ENCODE results near the gene SACM1L.

The SACM1L gene

GRCh38 chr3:45762647-45763302, 73.6 kb downstream of the SACM1L start:
- in situ Hi-C loops (cut with MboI; ENCODE audit: low sequenced_read_pairs) = no loop called here

- in situ Hi-C loops (cut with MboI; ENCODE audit: low sequenced_read_pairs) = no loop called here
Observed at GRCh38 chr3:45763303-45763675, 74.1 kb downstream of the SACM1L start.

GRCh38 chr3:45765266-45765851, 76.2 kb downstream of the SACM1L start:
- in situ Hi-C loops (cut with MboI; ENCODE audit: low sequenced_read_pairs) = no loop called here

GRCh38 chr3:45765958-45766357, 76.8 kb downstream of the SACM1L start:
- in situ Hi-C loops (cut with MboI; ENCODE audit: low sequenced_read_pairs) = no loop called here

DNA sequence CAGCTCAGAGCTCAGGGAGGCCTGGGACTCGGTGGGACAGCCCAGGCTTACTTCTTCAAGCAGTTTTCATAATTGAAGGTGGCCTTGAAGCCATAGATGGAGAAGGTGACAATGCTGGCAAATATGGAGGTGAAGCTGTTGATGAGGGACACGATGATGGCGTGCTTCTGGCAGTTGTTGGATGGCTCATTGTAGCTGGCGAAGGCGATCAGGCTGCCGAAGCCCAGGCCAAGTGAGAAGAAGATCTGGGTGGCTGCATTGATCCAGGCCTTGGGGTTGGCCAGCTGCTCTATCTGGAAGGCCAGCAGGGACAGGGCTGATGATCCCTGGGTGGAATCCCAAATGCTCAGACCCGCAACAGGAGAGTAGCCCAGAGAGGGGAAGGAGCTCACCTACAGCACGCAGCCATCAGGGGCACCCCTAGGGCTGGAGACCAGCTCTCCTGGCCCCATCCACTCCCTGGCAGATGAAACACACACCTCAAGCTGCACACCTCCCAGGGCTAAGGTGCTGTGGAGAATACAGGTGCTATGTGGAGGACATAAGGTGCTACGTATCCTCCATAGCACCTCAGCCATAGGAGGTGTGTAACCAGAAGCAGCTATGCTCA, 82.1 kb downstream of the SACM1L start:
- in situ Hi-C loops (cut with MboI; ENCODE audit: low sequenced_read_pairs) = no loop called here

DNA sequence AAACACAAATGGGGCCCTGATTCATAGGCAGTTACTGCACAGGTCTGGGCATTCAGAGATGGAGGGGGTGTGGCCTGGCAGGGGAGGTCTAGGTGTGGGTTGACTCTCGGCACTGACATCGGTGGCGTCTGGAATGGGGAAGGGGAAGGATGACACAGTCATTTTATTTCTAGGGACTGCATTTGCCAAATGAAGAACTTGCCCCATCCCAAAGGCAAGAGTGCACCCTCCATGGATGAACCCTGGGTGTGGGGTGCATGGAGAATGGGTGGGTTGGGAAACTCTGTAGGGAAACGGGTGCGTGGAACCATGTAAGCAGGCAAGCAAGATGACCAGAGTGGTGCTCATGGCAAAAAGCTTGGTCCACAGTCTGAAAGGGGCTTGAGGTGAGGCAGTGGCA, 82.6 kb downstream of the SACM1L start:
- in situ Hi-C loops (cut with MboI; ENCODE audit: low sequenced_read_pairs) = no loop called here

GRCh38 chr3:45772341-45773035, 83.3 kb downstream of the SACM1L start:
- in situ Hi-C loops (cut with MboI; ENCODE audit: low sequenced_read_pairs) = no loop called here

- in situ Hi-C loops (cut with MboI; ENCODE audit: low sequenced_read_pairs) = no loop called here
Observed at GRCh38 chr3:45773072-45773471, 83.9 kb downstream of the SACM1L start.

DNA sequence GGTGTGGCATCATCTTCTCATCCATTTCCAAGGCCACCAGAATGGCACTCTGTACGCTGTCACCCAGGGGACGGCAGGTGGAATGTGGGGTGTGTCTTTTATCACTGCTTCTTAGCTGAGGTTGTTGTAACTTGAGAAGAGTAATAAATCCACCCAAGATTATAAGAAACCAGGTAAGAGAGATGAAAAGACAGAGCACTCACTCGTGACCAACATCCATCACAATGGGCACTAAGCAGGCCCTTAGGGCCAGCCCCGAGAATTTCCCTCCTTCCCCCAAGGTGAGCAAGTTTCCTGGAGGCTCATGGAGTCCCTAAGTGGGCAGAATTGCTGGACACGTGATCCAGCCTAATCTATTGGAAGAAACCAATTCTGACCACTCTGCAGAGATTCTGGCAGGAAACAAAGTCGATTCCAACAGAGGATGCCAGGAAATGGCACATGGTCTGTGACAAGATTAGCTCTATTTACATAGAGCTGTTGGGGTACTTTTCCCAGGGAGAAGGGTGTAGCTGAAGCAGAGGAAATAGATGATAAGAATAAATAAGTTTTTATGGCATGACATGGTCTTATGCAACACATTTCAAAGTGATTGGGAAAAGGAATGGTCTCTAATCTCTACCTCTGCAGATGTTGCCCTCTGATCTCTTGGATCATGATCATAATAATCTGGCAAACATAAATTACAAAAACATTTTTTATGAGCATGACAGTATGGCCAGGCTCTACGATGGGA, 84.7 kb downstream of the SACM1L start:
- in situ Hi-C loops (cut with MboI; ENCODE audit: low sequenced_read_pairs) = no loop called here

DNA sequence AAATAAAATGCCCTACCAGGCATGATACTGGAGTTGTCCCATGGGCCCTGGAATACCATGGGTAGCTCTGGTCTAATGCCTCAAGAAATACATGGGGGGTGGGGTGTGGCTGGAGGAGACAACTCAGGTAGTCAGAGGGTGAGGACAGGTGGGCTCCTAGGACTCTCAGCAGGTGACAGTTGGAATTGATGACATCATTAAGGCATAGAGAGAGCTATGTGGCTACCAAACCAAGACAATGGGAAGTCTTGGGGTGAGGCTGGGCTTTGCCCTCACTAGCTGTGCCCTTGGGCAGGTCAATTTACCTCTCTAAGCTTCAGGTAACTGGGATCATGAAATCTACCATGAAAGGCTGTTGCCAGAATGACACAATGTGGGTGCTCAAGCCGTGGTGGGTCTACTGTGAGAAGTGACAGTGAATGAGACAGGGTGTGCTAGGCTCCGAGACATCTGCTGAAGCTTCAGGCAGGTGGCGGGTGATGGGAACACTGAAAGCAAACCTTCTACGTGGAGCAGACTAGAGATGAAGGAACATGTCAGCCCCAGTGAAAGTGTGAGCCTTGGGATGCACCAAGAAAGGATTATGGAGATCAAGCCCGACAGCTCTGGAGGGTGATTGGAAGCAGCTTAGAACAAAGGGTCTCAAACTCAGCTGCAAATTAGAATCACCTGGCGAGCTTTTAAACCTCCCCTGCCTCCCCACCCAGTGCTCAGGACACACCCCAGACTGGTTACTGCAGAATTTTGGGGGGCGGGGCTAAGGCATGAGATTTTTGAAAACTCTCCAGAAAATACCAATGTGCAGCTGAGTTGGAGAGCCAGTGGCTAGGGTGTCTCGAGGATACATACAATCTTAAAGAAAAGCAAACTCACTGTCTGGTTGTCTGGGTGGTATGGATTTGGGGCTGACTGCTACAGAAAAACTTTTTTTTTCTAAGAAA, 85.7 kb downstream of the SACM1L start:
- in situ Hi-C loops (cut with MboI; ENCODE audit: low sequenced_read_pairs) = no loop called here

GRCh38 chr3:45775571-45776300, 86.5 kb downstream of the SACM1L start:
- in situ Hi-C loops (cut with MboI; ENCODE audit: low sequenced_read_pairs) = no loop called here

DNA sequence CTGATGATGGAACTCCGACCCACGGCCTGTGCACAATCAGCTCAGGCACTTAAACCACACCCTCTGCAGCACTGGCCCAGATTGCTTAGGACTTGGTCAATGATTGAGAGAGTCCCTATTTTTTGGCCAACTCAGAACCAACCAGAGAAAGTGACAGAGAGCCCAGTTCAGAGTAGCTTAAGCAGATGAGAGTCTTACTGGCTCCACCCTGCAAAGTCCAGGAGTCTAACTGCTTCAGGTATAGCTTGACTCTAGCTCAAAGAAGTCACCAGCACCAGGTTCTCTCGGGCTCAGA, 87.1 kb downstream of the SACM1L start:
- in situ Hi-C loops (cut with MboI; ENCODE audit: low sequenced_read_pairs) = no loop called here

- in situ Hi-C loops (cut with MboI; ENCODE audit: low sequenced_read_pairs) = no loop called here
Observed at GRCh38 chr3:45776611-45777010, 87.4 kb downstream of the SACM1L start.

DNA sequence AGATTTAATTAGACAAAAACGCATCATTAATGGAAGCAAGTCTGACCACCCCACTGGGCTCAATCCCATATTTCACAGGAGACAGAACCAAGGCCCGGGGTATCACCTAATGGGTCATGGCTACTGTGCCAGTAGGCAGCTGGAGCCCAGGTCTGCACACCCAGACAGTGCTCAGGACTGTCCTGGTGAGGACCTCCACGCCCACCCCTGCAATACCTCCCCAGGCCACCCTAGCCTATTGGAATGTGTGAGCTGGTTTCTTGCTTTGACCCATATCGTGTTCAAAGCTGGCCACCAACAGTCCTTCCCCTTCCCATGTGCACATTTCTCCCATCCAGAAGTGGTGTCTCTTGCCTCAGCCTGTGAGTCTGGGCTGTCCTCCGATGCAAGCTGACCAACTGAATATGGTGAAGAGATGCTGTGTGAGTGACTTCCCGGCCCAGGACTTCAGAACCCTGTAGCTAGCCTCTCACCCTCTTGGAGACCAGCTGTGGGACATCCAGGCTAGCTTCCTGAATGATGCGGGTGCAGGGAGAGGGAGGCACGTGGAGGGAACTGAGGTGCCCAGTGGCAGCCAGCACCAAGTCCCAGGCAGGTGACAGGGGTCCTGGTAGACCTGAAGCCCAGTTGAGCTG, 88.0 kb downstream of the SACM1L start:
- in situ Hi-C loops (cut with MboI; ENCODE audit: low sequenced_read_pairs) = no loop called here

DNA sequence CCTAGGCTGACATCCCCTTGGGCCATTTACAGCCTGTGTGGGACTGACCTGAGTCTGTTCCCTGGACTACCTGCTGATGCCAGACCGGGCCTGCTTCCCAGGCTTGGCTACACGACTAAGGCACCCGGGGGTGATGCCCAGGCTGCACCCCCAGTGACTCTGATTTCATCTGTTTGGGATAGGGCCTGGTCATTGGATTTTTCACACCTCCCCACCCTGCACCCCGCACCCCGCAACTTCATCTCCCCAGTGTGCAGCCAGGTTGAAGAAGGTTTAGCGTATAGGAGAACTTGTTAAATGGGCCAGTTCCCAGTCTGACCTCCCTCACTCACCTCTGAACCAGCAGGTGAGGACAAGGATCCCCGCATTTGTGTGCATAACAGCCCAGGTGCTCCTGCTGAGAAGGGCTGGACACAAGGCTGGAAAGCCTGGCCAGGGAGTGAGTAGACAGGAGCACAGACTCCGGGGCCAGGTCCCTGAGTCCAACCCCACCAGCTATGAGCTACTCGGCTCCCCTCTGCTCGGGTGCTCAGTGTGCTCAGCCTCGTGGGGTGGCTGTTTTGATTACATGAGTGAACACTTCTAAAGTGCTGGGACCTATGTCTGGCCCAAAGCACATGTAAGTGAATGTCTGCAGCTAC, 88.7 kb downstream of the SACM1L start:
- in situ Hi-C loops (cut with MboI; ENCODE audit: low sequenced_read_pairs) = no loop called here

DNA sequence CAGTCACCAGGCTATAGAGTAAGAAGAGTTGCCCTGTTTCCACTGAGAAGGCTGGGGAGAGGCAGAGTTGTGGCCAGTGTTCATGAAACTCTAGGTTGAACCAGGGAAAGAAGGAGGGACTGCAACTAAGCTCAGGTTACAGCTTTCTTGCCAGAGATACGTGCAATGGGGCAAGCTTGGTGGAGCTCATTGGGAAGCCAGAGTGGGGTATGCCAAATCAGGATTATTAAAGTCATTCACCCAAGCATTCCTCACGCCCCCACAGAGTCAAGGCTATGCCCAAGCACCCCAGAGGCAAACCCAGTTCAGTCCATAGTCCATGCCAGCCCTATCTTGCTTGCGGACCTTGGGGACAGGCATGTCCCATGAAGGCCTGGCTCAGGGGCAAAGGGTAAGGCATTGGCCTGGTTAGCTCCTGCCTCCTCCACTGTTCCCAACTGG, 89.6 kb downstream of the SACM1L start:
- in situ Hi-C loops (cut with MboI; ENCODE audit: low sequenced_read_pairs) = no loop called here

GRCh38 chr3:45779746-45780735, 90.8 kb downstream of the SACM1L start:
- in situ Hi-C loops (cut with MboI; ENCODE audit: low sequenced_read_pairs) = no loop called here

DNA sequence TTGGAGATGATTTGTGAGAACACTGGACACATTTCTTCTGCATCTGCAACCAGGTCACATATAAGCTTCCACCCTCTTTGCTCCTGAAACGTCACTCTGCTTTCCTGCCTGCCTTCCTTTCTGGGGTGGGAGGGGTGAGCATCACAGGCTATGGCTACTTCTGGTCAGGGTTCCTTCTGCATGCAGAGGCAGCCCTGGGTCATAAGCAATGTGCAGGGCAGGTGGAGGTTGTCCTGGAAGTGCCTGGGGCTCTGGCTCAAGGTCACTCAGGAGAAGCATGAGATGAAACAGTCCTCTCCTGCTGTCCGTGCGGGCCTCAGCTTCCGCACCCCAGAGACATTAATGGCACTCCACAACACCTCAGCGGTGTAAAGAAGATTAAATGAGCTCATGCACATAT, 92.1 kb downstream of the SACM1L start:
- in situ Hi-C loops (cut with MboI; ENCODE audit: low sequenced_read_pairs) = no loop called here
